ENCODE results near the gene OLFM1.

GRCh38 chr9:135065151-135065550, 22.3 kb upstream of the OLFM1 start:
- TF ChIP-seq, protein P1, sequence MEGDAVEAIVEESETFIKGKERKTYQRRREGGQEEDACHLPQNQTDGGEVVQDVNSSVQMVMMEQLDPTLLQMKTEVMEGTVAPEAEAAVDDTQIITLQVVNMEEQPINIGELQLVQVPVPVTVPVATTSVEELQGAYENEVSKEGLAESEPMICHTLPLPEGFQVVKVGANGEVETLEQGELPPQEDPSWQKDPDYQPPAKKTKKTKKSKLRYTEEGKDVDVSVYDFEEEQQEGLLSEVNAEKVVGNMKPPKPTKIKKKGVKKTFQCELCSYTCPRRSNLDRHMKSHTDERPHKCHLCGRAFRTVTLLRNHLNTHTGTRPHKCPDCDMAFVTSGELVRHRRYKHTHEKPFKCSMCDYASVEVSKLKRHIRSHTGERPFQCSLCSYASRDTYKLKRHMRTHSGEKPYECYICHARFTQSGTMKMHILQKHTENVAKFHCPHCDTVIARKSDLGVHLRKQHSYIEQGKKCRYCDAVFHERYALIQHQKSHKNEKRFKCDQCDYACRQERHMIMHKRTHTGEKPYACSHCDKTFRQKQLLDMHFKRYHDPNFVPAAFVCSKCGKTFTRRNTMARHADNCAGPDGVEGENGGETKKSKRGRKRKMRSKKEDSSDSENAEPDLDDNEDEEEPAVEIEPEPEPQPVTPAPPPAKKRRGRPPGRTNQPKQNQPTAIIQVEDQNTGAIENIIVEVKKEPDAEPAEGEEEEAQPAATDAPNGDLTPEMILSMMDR (IDR thresholded peaks at IDR 0.05; ENCODE audit: low read depth, low read length, missing input control): no peak
- no peak for TF ChIP-seq HNF4G (IDR thresholded peaks at IDR 0.05)
- no peak for TF ChIP-seq EGR1 (IDR thresholded peaks at IDR 0.05; ENCODE audit: low read depth in 2 of 2)

Data from liver (tissue), 3 donors.